Fibroblast of lung (primary cell): ENCODE data around the gene ZC3H12C. TPM values are rescaled to one million over a fixed set of nuclear protein-coding genes. Genes with fewer than 3 reads are reported as not detected.

Experiments used
- DNase-seq, 2 donors: peaks; one replicate each; pipeline versions ENCODE4 v3.0.0 to v3.0.0-alpha.2; 2010; ENCODE audit warnings: low read depth in 2 of 2
- H2AFZ ChIP-seq: 2 replicates; pipeline ENCODE4 v1.5.1; 2012; ENCODE audit warnings: low read length, control low read depth, inconsistent platforms
- H3K27ac ChIP-seq: 2 replicates; pipeline ENCODE4 v1.5.1; 2011; ENCODE audit warnings: low read length, control low read depth; ENCODE audit not compliant: insufficient read depth
- H3K27me3 ChIP-seq: 2 replicates; pipeline ENCODE4 v1.5.1; 2011; ENCODE audit warnings: mild to moderate bottlenecking, low read length; ENCODE audit not compliant: control insufficient read depth, insufficient read depth
- H3K36me3 ChIP-seq: 2 replicates; pipeline ENCODE4 v1.5.1; 2011; ENCODE audit warnings: low read length; ENCODE audit not compliant: control insufficient read depth, insufficient read depth
- H3K4me1 ChIP-seq: 2 replicates; pipeline ENCODE4 v1.5.1; 2011; ENCODE audit warnings: low read length; ENCODE audit not compliant: control insufficient read depth, insufficient read depth; ENCODE audit errors: extremely low read depth
- H3K4me2 ChIP-seq: 2 replicates; pipeline ENCODE4 v1.5.1; 2011; ENCODE audit warnings: low read length, control low read depth; ENCODE audit not compliant: insufficient read depth; ENCODE audit errors: extremely low read depth
- H3K4me3 ChIP-seq, 4 experiments: fragments of 200-600 bp in 1 of 4; sonication (generic) in 1 of 4; replicated peaks in 1 of 4; 2 replicates each; pipeline ENCODE4 v1.5.1; 2011 to 2016; ENCODE audit warnings: low read length in 4 of 4, low read depth in 3 of 4, mild to moderate bottlenecking in 3 of 4, control low read depth in 2 of 4, inconsistent platforms in 1 of 4, mixed read lengths in 1 of 4; ENCODE audit not compliant: insufficient read depth in 1 of 4; ENCODE audit errors: control extremely low read depth in 1 of 4
- H3K79me2 ChIP-seq: 2 replicates; pipeline ENCODE4 v1.5.1; 2012; ENCODE audit warnings: mild to moderate bottlenecking, low read length, inconsistent platforms; ENCODE audit not compliant: control insufficient read depth, insufficient read depth
- H3K9ac ChIP-seq: 2 replicates; pipeline ENCODE4 v1.5.1; 2011; ENCODE audit warnings: mild to moderate bottlenecking, low read length, control low read depth; ENCODE audit not compliant: insufficient read depth
- H3K9me3 ChIP-seq: 2 replicates; pipeline ENCODE4 v1.5.1; 2012; ENCODE audit warnings: low read depth, low read length; ENCODE audit not compliant: control insufficient read depth, insufficient read depth
- H4K20me1 ChIP-seq: 2 replicates; pipeline ENCODE4 v1.5.1; 2011; ENCODE audit warnings: low read length; ENCODE audit not compliant: control insufficient read depth, insufficient read depth; ENCODE audit errors: extremely low read depth
- CTCF ChIP-seq, 2 donors: IDR thresholded peaks in 1 of 2; conservative IDR thresholded peaks in 1 of 2; 1 replicate in 1 of 2; 2 replicates in 1 of 2; pipeline ENCODE4 v1.5.1; 2011 to 2012; ENCODE audit warnings: low read length in 2 of 2, control low read depth in 1 of 2, inconsistent platforms in 1 of 2, low read depth in 1 of 2, mild to moderate bottlenecking in 1 of 2
- EZH2 ChIP-seq: IDR thresholded peaks from 2 replicates; pipeline ENCODE4 v1.5.1; 2012; ENCODE audit warnings: low read length, control low read depth, mild to moderate bottlenecking; ENCODE audit errors: missing control alignments
- polyA plus RNA-seq, 2 donors: library from polyadenylated mRNA; depleted of rRNA in 1 of 2; stranded (reverse) in 1 of 2; unstranded in 1 of 2; fragments of >200 nt; gene quantifications; 2 replicates each; pipeline ENCODE4 v1.2.1, GENCODE V29; 2011 to 2012; ENCODE audit warnings: missing spikeins in 1 of 2
- total RNA-seq: library from RNA; depleted of rRNA; stranded (reverse); fragments of >200 nt; gene quantifications from 2 replicates; pipeline ENCODE4 v1.2.1, GENCODE V29; 2014

Gene ZC3H12C
- total and polyA plus RNA-seq, 2 donors (not counting 1 experiment from before 2014, with no cell fraction given) = 7.2 to 10.1 TPM

GRCh38 chr11:110112457-110112856 lies 19.3 kb downstream of the ZC3H12C start:
- Histone ChIP-seq H3K4me2 (no peak overlapping the region), H4K20me1 (no peaks in the 10 kb centered on the region)
- TF ChIP-seq EZH2 (no peak), CTCF (conservative IDR thresholded peaks at IDR 0.05 in 1 of 2, IDR thresholded peaks at IDR 0.05 in 1 of 2; ENCODE audit: low read depth in 1 of 2, low read length in 2 of 2) (no peak)

GRCh38 chr11:110113505-110113904 lies 20.3 kb downstream of the ZC3H12C start:
- Histone ChIP-seq H3K27me3 (no peaks in the 10 kb centered on the region), H2AFZ (no peak overlapping the region), H3K4me2 (no peak overlapping the region), H3K9me3 (no peaks in the 10 kb centered on the region), H3K4me1 (no peaks in the 10 kb centered on the region), H3K36me3 (no peaks in the 10 kb centered on the region), H4K20me1 (no peaks in the 10 kb centered on the region), H3K27ac (no peak overlapping the region), H3K9ac (no peak overlapping the region), H3K4me3 (no peak overlapping the region), H3K79me2 (peaks cover 40% of the 10 kb centered on the region)
- DNase-seq = no peak
- TF ChIP-seq CTCF (conservative IDR thresholded peaks at IDR 0.05 in 1 of 2, IDR thresholded peaks at IDR 0.05 in 1 of 2; ENCODE audit: low read depth in 1 of 2, low read length in 2 of 2) (no peak), EZH2 (no peak)

More at GRCh38 chr11:110112457-110112856, 19.3 kb downstream of the ZC3H12C start:
- Histone ChIP-seq H3K4me1 (no peaks in the 10 kb centered on the region), H3K9ac (no peak overlapping the region), H3K9me3 (no peaks in the 10 kb centered on the region), H2AFZ (no peak overlapping the region), H3K27ac (no peak overlapping the region), H3K79me2 (peaks cover 45% of the 10 kb centered on the region), H3K27me3 (no peaks in the 10 kb centered on the region), H3K4me3 (no peak overlapping the region), H3K36me3 (no peaks in the 10 kb centered on the region)
- no peak for DNase-seq

DNA sequence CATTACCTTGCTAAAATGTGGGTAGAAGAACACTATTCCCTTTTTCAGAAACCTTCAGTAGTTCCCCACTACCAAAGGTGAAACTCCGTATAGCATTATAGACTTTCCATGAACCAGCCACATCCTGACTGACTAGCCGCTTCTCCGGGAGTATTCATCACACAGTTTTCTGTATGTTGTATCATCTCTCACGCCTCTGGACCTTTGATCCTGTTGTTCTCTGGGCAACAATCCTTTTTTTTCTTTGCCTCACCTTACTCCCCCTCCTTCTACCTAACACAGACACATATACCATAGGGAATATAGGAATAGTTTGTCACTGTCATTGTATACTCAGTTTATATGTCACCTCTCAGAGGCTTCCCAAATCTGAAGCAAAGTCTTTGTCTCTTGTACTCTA lies 20.8 kb downstream of the ZC3H12C start:
- peaks cover 39% of the 10 kb centered on the region for H3K79me2 ChIP-seq
- TF ChIP-seq EZH2 (no peak), CTCF (conservative IDR thresholded peaks at IDR 0.05 in 1 of 2, IDR thresholded peaks at IDR 0.05 in 1 of 2; ENCODE audit: low read depth in 1 of 2, low read length in 2 of 2) (no peak)
- no peak overlapping the region for H3K27ac ChIP-seq

More for the DNA sequence above, 20.8 kb downstream of the ZC3H12C start:
- Histone ChIP-seq H3K4me2 (no peak overlapping the region), H4K20me1 (no peaks in the 10 kb centered on the region), H3K4me1 (no peaks in the 10 kb centered on the region), H3K9ac (no peak overlapping the region), H3K4me3 (no peak overlapping the region), H2AFZ (no peak overlapping the region), H3K9me3 (no peaks in the 10 kb centered on the region), H3K36me3 (no peaks in the 10 kb centered on the region), H3K27me3 (no peaks in the 10 kb centered on the region)
- no peak for DNase-seq
